ENCODE measurements around the gene KLHL15.
"Not testable (repeated sequence)": the region's sequence is repeated elsewhere in the genome, so short reads cannot be mapped to it uniquely, and the experiment has no call there.

The KLHL15 gene

GRCh38 chrX:23981711-23982110 is 45.3 kb downstream of the KLHL15 start:
- H3K9ac ChIP-seq (ENCODE audit: low read length): no peak overlapping the region
- H3K4me3 ChIP-seq (ENCODE audit: low read length): no peak overlapping the region
- H3K4me1 ChIP-seq (ENCODE audit: control insufficient read depth, insufficient read depth, low read length): no peaks in the 10 kb centered on the region
- H3K36me3 ChIP-seq (ENCODE audit: control insufficient read depth, insufficient read depth, low read length, severe bottlenecking): peaks cover 6% of the 10 kb centered on the region
- DNase-seq (ENCODE audit: low read depth): no peak
- no peaks in the 10 kb centered on the region for H3K9me3 ChIP-seq (ENCODE audit: control insufficient read depth, low read length)
- peaks cover 13% of the 10 kb centered on the region for H3K27me3 ChIP-seq (replicated peaks; ENCODE audit: control insufficient read depth, insufficient read depth, low read length)

GRCh38 chrX:23981222-23981621 is 45.8 kb downstream of the KLHL15 start:
- Histone ChIP-seq H3K27me3 (replicated peaks; ENCODE audit: control insufficient read depth, insufficient read depth, low read length) (peaks cover 13% of the 10 kb centered on the region), H3K4me1 (ENCODE audit: control insufficient read depth, insufficient read depth, low read length) (no peaks in the 10 kb centered on the region), H3K9me3 (ENCODE audit: control insufficient read depth, low read length) (no peaks in the 10 kb centered on the region), H3K36me3 (ENCODE audit: control insufficient read depth, insufficient read depth, low read length, severe bottlenecking) (peaks cover 1% of the 10 kb centered on the region), H3K9ac (ENCODE audit: low read length) (no peak overlapping the region), H3K4me3 (ENCODE audit: low read length) (no peak overlapping the region)
- no peak for DNase-seq (ENCODE audit: low read depth)

GRCh38 chrX:23980011-23980441 is 47.0 kb downstream of the KLHL15 start:
- Histone ChIP-seq H3K9me3 (ENCODE audit: control insufficient read depth, low read length) (no peaks in the 10 kb centered on the region), H3K4me3 (ENCODE audit: low read length) (no peak overlapping the region), H3K4me1 (ENCODE audit: control insufficient read depth, insufficient read depth, low read length) (no peaks in the 10 kb centered on the region), H3K27me3 (replicated peaks; ENCODE audit: control insufficient read depth, insufficient read depth, low read length) (peaks cover 17% of the 10 kb centered on the region), H3K9ac (ENCODE audit: low read length) (no peak overlapping the region), H3K36me3 (ENCODE audit: control insufficient read depth, insufficient read depth, low read length, severe bottlenecking) (no peaks in the 10 kb centered on the region)
- no peak for DNase-seq (ENCODE audit: low read depth)

- no peak for DNase-seq (ENCODE audit: low read depth)
- peaks cover 17% of the 10 kb centered on the region for H3K27me3 ChIP-seq (replicated peaks; ENCODE audit: control insufficient read depth, insufficient read depth, low read length)
- no peaks in the 10 kb centered on the region for H3K9me3 ChIP-seq (ENCODE audit: control insufficient read depth, low read length)
- H3K9ac ChIP-seq (ENCODE audit: low read length): no peak overlapping the region
- H3K36me3 ChIP-seq (ENCODE audit: control insufficient read depth, insufficient read depth, low read length, severe bottlenecking): no peaks in the 10 kb centered on the region
- no peak overlapping the region for H3K4me3 ChIP-seq (ENCODE audit: low read length)
- H3K4me1 ChIP-seq (ENCODE audit: control insufficient read depth, insufficient read depth, low read length): no peaks in the 10 kb centered on the region
These were observed 48.5 kb downstream of the KLHL15 start for GRCh38 chrX:23978491-23978890.

GRCh38 chrX:23965630-23966029 is 61.4 kb downstream of the KLHL15 start:
- DNase-seq (ENCODE audit: low read depth); H3K9ac ChIP-seq (ENCODE audit: low read length); H3K27me3 ChIP-seq (replicated peaks; ENCODE audit: control insufficient read depth, insufficient read depth, low read length); H3K4me1 ChIP-seq (ENCODE audit: control insufficient read depth, insufficient read depth, low read length); H3K4me3 ChIP-seq (ENCODE audit: low read length); H3K9me3 ChIP-seq (ENCODE audit: control insufficient read depth, low read length); H3K36me3 ChIP-seq (ENCODE audit: control insufficient read depth, insufficient read depth, low read length, severe bottlenecking): not testable (repeated sequence)

GRCh38 chrX:23964191-23964590 is 62.8 kb downstream of the KLHL15 start:
- DNase-seq (ENCODE audit: low read depth): no peak
- no peak overlapping the region for H3K4me3 ChIP-seq (ENCODE audit: low read length)
- no peaks in the 10 kb centered on the region for H3K36me3 ChIP-seq (ENCODE audit: control insufficient read depth, insufficient read depth, low read length, severe bottlenecking)
- H3K27me3 ChIP-seq (replicated peaks; ENCODE audit: control insufficient read depth, insufficient read depth, low read length): no peaks in the 10 kb centered on the region
- no peak overlapping the region for H3K9ac ChIP-seq (ENCODE audit: low read length)
- H3K9me3 ChIP-seq (ENCODE audit: control insufficient read depth, low read length): peaks cover 8% of the 10 kb centered on the region
- no peaks in the 10 kb centered on the region for H3K4me1 ChIP-seq (ENCODE audit: control insufficient read depth, insufficient read depth, low read length)

GRCh38 chrX:23959781-23960180 is 67.2 kb downstream of the KLHL15 start:
- H3K9ac ChIP-seq (ENCODE audit: low read length): no peak overlapping the region
- no peak overlapping the region for H3K4me3 ChIP-seq (ENCODE audit: low read length)
- DNase-seq (ENCODE audit: low read depth): no peak

GRCh38 chrX:23954396-23954795 is 72.6 kb downstream of the KLHL15 start:
- no peak for DNase-seq (ENCODE audit: low read depth)
- no peak overlapping the region for H3K4me3 ChIP-seq (ENCODE audit: low read length)
- H3K9ac ChIP-seq (ENCODE audit: low read length): no peak overlapping the region
- no peaks in the 10 kb centered on the region for H3K4me1 ChIP-seq (ENCODE audit: control insufficient read depth, insufficient read depth, low read length)
- no peaks in the 10 kb centered on the region for H3K9me3 ChIP-seq (ENCODE audit: control insufficient read depth, low read length)
- H3K36me3 ChIP-seq (ENCODE audit: control insufficient read depth, insufficient read depth, low read length, severe bottlenecking): no peaks in the 10 kb centered on the region
- peaks cover 8% of the 10 kb centered on the region for H3K27me3 ChIP-seq (replicated peaks; ENCODE audit: control insufficient read depth, insufficient read depth, low read length)

More at GRCh38 chrX:23959781-23960180, 67.2 kb downstream of the KLHL15 start:
- Histone ChIP-seq H3K9me3 (ENCODE audit: control insufficient read depth, low read length) (peaks cover 4% of the 10 kb centered on the region), H3K4me1 (ENCODE audit: control insufficient read depth, insufficient read depth, low read length) (no peaks in the 10 kb centered on the region), H3K36me3 (ENCODE audit: control insufficient read depth, insufficient read depth, low read length, severe bottlenecking) (no peaks in the 10 kb centered on the region), H3K27me3 (replicated peaks; ENCODE audit: control insufficient read depth, insufficient read depth, low read length) (no peaks in the 10 kb centered on the region)

GRCh38 chrX:23953908-23954269 is 73.1 kb downstream of the KLHL15 start:
- no peak overlapping the region for H3K9ac ChIP-seq (ENCODE audit: low read length)
- H3K4me1 ChIP-seq (ENCODE audit: control insufficient read depth, insufficient read depth, low read length): no peaks in the 10 kb centered on the region
- no peak overlapping the region for H3K4me3 ChIP-seq (ENCODE audit: low read length)
- DNase-seq (ENCODE audit: low read depth): no peak
- no peaks in the 10 kb centered on the region for H3K36me3 ChIP-seq (ENCODE audit: control insufficient read depth, insufficient read depth, low read length, severe bottlenecking)
- H3K9me3 ChIP-seq (ENCODE audit: control insufficient read depth, low read length): no peaks in the 10 kb centered on the region
- H3K27me3 ChIP-seq (replicated peaks; ENCODE audit: control insufficient read depth, insufficient read depth, low read length): peaks cover 8% of the 10 kb centered on the region

- no peaks in the 10 kb centered on the region for H3K9me3 ChIP-seq (ENCODE audit: control insufficient read depth, low read length)
- H3K36me3 ChIP-seq (ENCODE audit: control insufficient read depth, insufficient read depth, low read length, severe bottlenecking): no peaks in the 10 kb centered on the region
- H3K27me3 ChIP-seq (replicated peaks; ENCODE audit: control insufficient read depth, insufficient read depth, low read length): peaks cover 8% of the 10 kb centered on the region
- DNase-seq (ENCODE audit: low read depth): no peak
- H3K9ac ChIP-seq (ENCODE audit: low read length): no peak overlapping the region
- H3K4me1 ChIP-seq (ENCODE audit: control insufficient read depth, insufficient read depth, low read length): no peaks in the 10 kb centered on the region
- H3K4me3 ChIP-seq (ENCODE audit: low read length): no peak overlapping the region
These were observed 73.7 kb downstream of the KLHL15 start for GRCh38 chrX:23952984-23953907.

GRCh38 chrX:23952391-23952790 is 74.6 kb downstream of the KLHL15 start:
- DNase-seq (ENCODE audit: low read depth): no peak
- H3K27me3 ChIP-seq (replicated peaks; ENCODE audit: control insufficient read depth, insufficient read depth, low read length): peaks cover 8% of the 10 kb centered on the region
- H3K9me3 ChIP-seq (ENCODE audit: control insufficient read depth, low read length): no peaks in the 10 kb centered on the region
- H3K4me1 ChIP-seq (ENCODE audit: control insufficient read depth, insufficient read depth, low read length): no peaks in the 10 kb centered on the region
- no peaks in the 10 kb centered on the region for H3K36me3 ChIP-seq (ENCODE audit: control insufficient read depth, insufficient read depth, low read length, severe bottlenecking)
- no peak overlapping the region for H3K4me3 ChIP-seq (ENCODE audit: low read length)
- no peak overlapping the region for H3K9ac ChIP-seq (ENCODE audit: low read length)
